Colonic mucosa (tissue), 4 donors: ENCODE data around the gene CRHBP. TPM values are rescaled to one million over a fixed set of nuclear protein-coding genes. Genes with fewer than 3 reads are reported as not detected.
"Not testable (repeated sequence)": the region's sequence is repeated elsewhere in the genome, so short reads cannot be mapped to it uniquely, and the experiment has no call there.

Experiments
- DNase-seq: peaks from one replicate; pipeline ENCODE4 v3.0.0-alpha.2; 2020
- H3K27ac ChIP-seq: fragments of 200-600 bp; one replicate; pipeline ENCODE4 v1.8.0; 2021
- H3K27me3 ChIP-seq: fragments of 200-600 bp; one replicate; pipeline ENCODE4 v1.8.0; 2021
- H3K36me3 ChIP-seq: fragments of 200-600 bp; one replicate; pipeline ENCODE4 v1.8.0; 2021
- H3K4me1 ChIP-seq: fragments of 200-600 bp; one replicate; pipeline ENCODE4 v1.8.0; 2021; ENCODE audit warnings: mild to moderate bottlenecking
- H3K4me3 ChIP-seq: fragments of 200-600 bp; one replicate; pipeline ENCODE4 v1.8.0; 2021
- H3K9ac ChIP-seq, 2 donors: one replicate each; pipeline ENCODE4 v1.7.0; 2013; ENCODE audit warnings: control low read depth in 2 of 2, low read depth in 2 of 2, low read length in 2 of 2
- H3K9me3 ChIP-seq: fragments of 200-600 bp; one replicate; pipeline ENCODE4 v1.8.0; 2021
- CTCF ChIP-seq: fragments of 200-600 bp; IDR thresholded peaks from one replicate; pipeline ENCODE4 v1.8.0; 2022; ENCODE audit warnings: antibody characterized with exemption, mild to moderate bottlenecking
- intact Hi-C: fragments of 100-400 bp; cut with DNase I; formaldehyde crosslinking; loops from one replicate; pipeline ENCODE4 v1.14.1; 2022
- total RNA-seq, 2 donors: library from RNA; stranded (reverse); fragmentation: NEBNext Ultra II Directional in 1 of 2; extraction: Animal tissue kit (Norgen Biotek cat#: 25700) in 1 of 2; gene quantifications; one replicate each; pipeline ENCODE4 v1.2.1, GENCODE V29; 2021
- donor health status: healthy.
- donor health status: DM: no; HTN: no; CAD: no.
- donor health status: DM: no; HTN: no; CAD: no.

The CRHBP gene
- under 1 TPM; 0.40 to 0.61 TPM for total RNA-seq

GRCh38 chr5:76952795-76953536 is at the start of gene CRHBP:
TSS of gene CRHBP (plus strand) at chr5:76953045. CDS start at chr5:76953135, 90 bp downstream.
- Histone ChIP-seq H3K4me3 (peak within 1 kb of the TSS; percentile 3), H3K9ac (no peak within 1 kb of the TSS), H3K4me1 (no peaks in the 10 kb centered on the region), H3K36me3 (no peaks in the 10 kb centered on the region), H3K9me3 (no peaks in the 10 kb centered on the region), H3K27me3 (peaks cover 33% of the 10 kb centered on the region), H3K27ac (no peak within 1 kb of the TSS)
- intact Hi-C loops = no loop called here
- no peak for DNase-seq
- no peak for TF ChIP-seq CTCF

- Histone ChIP-seq H3K27ac (no peak overlapping the region), H3K36me3 (no peaks in the 10 kb centered on the region), H3K9ac (no peak overlapping the region), H3K27me3 (no peaks in the 10 kb centered on the region), H3K9me3 (no peaks in the 10 kb centered on the region), H3K4me1 (no peaks in the 10 kb centered on the region), H3K4me3 (no peak overlapping the region)
- no peak for TF ChIP-seq CTCF
- intact Hi-C loops = no loop called here
- no peak for DNase-seq
These were observed 44.7 kb upstream of the CRHBP start for GRCh38 chr5:76908166-76908565.

- intact Hi-C loops, H3K27me3 ChIP-seq, H3K36me3 ChIP-seq, DNase-seq, H3K4me1 ChIP-seq, H3K9me3 ChIP-seq, H3K27ac ChIP-seq, H3K4me3 ChIP-seq, H3K9ac ChIP-seq: not testable (repeated sequence)
These were observed 42.4 kb upstream of the CRHBP start for GRCh38 chr5:76910344-76910933.

- H3K9me3 ChIP-seq, DNase-seq, H3K9ac ChIP-seq, H3K4me1 ChIP-seq, H3K36me3 ChIP-seq, H3K4me3 ChIP-seq, H3K27ac ChIP-seq, H3K27me3 ChIP-seq, intact Hi-C loops: not testable (repeated sequence)
These were observed 38.2 kb upstream of the CRHBP start for GRCh38 chr5:76914671-76915070.

GRCh38 chr5:76918539-76918938 is 34.3 kb upstream of the CRHBP start:
- TF ChIP-seq CTCF = no peak
- Histone ChIP-seq H3K4me3 (no peak overlapping the region), H3K27ac (no peak overlapping the region), H3K9ac (no peak overlapping the region), H3K4me1 (no peaks in the 10 kb centered on the region), H3K9me3 (no peaks in the 10 kb centered on the region), H3K27me3 (no peaks in the 10 kb centered on the region), H3K36me3 (no peaks in the 10 kb centered on the region)
- DNase-seq = no peak
- intact Hi-C loops = no loop called here

- TF ChIP-seq CTCF = no peak
- Histone ChIP-seq H3K9me3 (no peaks in the 10 kb centered on the region), H3K4me1 (no peaks in the 10 kb centered on the region), H3K4me3 (no peak overlapping the region), H3K27ac (no peak overlapping the region), H3K36me3 (no peaks in the 10 kb centered on the region), H3K27me3 (no peaks in the 10 kb centered on the region), H3K9ac (no peak overlapping the region)
- intact Hi-C loops = no loop called here
- no peak for DNase-seq
These were observed 32.4 kb upstream of the CRHBP start for GRCh38 chr5:76920491-76920890.
